Activated T-cell treated with anti-CD3 and anti-CD28 coated beads for 48 hours (primary cell): ENCODE measurements around the gene CPED1.
"Not testable (repeated sequence)": the region's sequence is repeated elsewhere in the genome, so short reads cannot be mapped to it uniquely, and the experiment has no call there.

Experiments used
- DNase-seq: peaks from one replicate; pipeline ENCODE4 v3.0.0-alpha.2; 2020; ENCODE audit warnings: low read depth

Gene CPED1

DNA sequence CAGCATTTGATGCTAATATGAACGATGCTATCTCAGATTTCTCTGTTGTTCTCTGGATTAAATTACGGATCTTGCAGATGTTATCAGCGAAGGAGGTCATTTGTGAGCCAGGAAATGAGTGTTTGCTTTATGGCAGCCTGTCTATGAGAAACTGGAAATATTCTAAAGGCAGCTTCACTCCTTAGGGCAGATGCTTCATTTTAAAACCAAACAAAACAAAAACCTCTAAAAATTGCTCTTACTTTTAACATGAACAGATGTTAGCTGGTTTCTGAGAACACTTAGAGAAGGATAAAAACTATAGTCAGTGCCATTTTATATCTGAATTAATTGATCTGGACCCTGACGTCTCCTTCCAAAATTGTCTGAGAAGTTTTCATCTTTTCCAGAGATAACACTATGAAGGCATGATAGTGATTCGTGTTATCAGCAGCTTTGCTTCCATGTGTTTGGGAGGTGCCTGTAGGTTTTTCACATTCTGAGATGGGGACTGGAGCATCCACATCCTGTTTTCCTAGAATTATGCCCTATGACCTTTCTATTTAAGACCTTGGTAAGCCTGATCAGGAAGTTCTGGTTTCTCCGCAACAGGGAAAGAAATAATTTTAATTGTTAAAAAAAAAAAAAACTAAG lies 53.1 kb downstream of the CPED1 start:
- DNase-seq = no peak

DNA sequence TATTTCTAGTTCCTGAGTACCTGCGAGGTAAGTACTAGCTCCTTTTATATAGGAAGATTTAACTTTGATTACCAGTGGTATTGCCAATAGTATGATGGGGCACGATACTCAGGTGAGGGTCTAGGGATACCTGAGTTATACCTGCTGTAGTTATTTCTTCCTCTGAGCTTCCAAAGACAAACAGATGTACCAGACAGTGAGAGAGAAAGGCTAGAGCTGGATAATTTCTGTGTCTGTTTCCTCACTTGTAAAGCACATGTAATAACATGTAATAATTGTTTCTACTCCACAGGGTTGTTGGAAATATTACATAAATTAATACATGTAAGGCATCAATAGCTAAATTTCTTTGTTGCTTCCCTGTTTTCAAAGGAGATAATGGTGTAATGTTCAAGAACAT lies 53.7 kb downstream of the CPED1 start:
- DNase-seq = no peak

- DNase-seq = no peak
Observed at GRCh38 chr7:121042899-121043298, 54.4 kb downstream of the CPED1 start.

DNA sequence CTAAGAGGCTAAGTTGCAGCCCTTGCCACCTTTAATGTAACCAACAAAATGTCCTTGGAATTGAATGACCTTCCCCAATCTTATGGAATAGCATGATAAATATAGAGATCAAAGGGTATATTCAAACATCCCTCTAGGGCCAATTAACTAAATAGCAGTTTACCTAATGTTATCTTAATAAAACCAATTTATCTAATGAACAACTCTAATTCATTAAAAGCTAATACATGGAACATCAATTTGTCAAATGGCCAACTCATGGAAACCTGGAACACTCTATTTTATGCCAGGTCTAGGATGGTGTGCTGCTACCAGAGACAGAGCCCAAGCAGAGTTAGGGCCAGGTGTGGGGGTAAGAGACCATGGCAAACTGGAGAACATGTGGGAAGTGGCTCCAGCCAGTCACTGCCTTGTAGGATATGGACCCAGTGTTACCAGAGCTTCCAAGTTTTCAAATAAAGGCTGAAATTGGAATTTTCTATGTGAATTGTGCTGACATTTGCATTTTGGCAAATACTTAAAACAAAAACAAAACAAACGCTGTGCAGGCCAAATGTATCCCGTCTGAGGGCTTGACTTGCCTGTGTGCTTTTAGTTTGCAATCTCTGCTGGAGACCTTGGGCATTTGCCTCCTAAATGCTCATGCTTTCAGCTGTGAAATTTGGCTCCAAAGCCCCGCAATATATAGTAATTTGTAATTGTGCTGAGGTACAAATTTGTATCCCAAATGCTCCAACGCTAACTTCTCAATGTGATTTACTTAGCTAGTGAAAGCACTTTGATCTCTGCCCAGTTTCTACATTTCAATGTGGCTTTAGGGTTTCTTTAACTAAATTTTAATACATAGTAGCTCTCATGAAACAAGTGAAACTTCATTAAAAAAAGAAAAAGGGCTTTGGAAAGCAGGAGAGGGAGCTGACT lies 55.1 kb downstream of the CPED1 start:
- no peak for DNase-seq

GRCh38 chr7:121045090-121045489 lies 56.6 kb downstream of the CPED1 start:
- DNase-seq = no peak

DNA sequence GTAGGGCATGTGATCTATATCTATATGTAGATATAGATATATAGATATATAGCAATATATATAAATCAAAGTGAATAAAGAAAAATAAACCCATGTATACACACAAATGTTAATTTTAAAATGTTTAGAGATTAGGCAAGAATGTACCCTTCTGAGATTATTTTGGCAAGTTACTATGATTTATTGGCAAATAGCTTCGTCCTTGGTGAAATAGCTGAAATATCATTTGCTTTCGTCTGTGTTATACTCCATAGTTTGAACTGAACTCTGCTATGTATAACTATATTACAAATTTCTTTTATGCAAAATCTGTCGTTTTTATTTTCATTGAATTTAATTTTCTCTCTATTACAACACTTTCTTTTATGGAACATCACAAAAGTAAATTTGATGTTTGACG lies 57.5 kb downstream of the CPED1 start:
- no peak for DNase-seq

GRCh38 chr7:121046893-121047468 lies 58.5 kb downstream of the CPED1 start:
- no peak for DNase-seq

DNA sequence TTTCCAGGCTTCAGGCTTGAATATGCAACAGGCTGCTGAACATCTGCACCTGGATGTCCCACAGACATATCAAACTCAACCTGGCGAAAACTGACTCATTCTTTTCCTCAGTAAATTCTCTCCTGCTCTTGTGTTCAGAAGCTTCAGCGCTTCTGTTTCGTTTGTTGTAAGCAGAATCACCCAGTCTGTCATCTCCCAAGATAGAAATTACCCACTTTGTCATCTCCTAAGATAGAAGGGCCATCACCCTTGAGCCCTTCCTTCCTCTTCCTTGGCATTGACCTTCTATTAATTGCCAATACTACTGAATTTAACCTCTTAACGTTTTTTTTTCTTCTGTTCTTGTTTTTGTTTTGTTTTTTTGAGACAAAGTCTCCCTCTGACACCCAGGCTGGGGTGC lies 59.7 kb downstream of the CPED1 start:
- DNase-seq = no peak

DNA sequence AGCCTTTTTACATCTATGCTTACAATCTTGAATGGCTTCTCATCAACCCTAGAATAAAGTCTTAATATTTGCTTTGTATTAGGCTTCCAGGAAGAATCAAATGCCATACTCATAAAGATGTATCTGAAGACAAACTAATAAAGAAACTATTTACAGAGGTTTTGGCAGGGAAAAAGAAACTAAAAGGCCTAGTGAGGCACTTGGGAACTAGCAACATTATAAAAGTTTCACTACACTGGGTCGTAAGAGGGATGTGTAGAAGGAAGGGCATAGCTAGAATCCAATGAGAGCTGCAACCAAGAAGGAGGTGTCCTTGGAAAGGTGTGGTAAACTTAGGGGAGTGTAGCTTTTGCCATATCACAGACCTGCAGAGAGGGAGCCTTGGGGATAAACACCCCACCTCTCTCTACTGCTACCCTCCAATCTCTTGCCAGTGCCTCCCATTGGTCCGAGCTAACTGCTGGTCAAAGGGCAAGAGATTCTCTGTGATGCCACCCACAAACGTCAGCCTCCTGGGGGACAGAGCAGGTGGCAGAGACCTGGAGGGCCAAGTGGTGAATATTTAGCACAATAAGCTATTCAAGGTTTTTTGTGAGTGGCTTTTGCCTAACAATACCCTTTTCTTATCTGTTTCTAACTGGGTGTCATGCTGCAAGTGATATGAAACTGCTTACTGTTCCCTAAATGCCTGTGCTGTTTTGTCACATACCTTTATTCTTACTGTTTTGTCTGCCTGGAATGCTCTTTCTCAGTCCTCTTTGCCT lies 60.7 kb downstream of the CPED1 start:
- no peak for DNase-seq

GRCh38 chr7:121049897-121050296 lies 61.4 kb downstream of the CPED1 start:
- DNase-seq = no peak

- no peak for DNase-seq
Observed at GRCh38 chr7:121053219-121053618, 64.7 kb downstream of the CPED1 start.

- no peak for DNase-seq
Observed at GRCh38 chr7:121054925-121055324, 66.4 kb downstream of the CPED1 start.

GRCh38 chr7:121057878-121058277 lies 69.4 kb downstream of the CPED1 start:
- no peak for DNase-seq

- no peak for DNase-seq
Observed at GRCh38 chr7:121058975-121059374, 70.5 kb downstream of the CPED1 start.

DNA sequence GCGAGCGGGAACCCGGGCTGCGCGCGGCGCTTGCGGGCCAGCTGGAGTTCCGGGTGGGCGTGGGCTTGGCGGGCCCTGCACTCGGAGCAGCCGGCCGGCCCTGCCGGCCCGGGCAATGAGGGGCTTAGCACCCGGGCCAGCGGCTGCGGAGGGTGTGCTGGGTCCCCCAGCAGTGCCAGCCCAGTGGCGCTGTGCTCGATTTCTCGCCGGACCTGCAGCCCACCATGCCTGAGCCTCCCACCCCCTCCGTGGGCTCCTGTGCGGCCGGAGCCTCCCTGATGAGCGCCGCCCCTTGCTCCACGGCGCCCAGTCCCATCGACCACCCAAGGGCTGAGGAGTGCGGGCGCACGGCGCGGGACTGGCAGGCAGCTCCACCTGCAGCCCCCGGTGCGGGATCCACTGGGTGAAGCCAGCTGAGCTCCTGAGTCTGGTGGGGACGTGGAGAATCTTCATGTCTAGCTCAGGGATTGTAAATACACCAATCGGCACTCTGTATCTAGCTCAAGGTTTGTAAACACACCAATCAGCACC lies 71.5 kb downstream of the CPED1 start:
- not testable (repeated sequence) for DNase-seq

- no peak for DNase-seq
Observed at GRCh38 chr7:121061677-121062582, 73.4 kb downstream of the CPED1 start.

DNA sequence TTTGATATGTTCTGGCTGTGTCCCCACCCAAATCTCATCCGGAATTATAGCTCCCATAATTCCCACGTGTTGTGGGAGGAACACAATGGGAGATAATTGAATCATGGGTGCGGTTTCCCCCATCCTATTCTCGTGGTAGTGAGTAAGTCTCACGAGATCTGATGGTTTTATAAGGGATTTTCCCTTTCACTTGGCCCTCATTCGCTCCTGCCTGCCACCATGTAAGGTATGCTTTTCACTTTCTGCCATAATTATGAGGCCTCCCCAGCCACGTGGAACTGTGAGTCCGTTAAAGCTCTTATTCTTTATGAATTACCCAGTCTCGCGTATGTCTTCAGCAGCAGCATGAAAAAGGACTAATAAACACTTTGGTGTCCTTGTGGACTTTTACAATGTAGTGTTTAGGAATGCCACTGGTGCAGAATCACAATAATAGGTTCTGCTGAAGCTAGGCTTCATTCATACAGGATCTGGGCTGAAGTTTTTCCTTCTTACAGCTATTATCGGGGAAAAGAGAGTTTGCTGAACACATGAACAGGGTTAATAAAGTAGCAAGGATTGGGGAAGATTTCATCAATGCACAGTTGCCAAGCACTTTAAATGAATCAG lies 74.3 kb downstream of the CPED1 start:
- no peak for DNase-seq

- DNase-seq = not testable (repeated sequence)
Observed at GRCh38 chr7:121067717-121068116, 79.2 kb downstream of the CPED1 start.

DNA sequence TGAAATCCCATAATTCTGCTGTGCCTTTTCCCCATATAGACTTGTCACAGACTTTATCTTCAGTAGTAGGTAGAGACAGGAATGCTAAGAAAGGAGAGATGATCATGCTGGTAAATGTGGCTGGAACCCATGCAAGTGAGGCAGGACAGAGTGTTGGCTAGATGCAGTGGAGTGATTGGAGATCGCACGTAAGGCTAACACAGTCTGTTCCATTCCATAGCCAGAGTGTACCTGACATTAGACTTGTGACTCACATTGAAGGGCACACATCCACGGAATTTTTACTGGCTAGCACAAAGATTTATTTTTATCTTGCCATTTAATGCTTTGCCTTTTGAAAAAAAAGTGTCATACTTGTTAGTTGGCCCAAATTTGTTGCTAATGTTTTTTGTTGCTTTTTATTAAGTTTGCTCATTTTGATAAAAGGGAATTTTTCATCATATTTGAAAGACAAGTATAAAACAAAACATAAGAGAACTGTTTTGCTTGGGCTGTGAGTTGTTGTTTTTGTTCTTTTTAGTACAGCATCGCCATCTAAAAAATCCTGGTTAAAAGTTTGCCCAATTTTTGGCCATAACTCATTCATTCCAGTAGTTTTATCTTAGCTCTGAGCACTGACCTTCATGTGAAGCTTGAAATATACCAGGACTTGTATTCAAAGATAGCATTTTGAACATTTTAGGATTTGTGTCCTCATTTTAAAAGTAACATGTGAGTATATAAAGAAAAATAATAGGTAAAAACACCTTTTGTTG lies 81.0 kb downstream of the CPED1 start:
- no peak for DNase-seq

DNA sequence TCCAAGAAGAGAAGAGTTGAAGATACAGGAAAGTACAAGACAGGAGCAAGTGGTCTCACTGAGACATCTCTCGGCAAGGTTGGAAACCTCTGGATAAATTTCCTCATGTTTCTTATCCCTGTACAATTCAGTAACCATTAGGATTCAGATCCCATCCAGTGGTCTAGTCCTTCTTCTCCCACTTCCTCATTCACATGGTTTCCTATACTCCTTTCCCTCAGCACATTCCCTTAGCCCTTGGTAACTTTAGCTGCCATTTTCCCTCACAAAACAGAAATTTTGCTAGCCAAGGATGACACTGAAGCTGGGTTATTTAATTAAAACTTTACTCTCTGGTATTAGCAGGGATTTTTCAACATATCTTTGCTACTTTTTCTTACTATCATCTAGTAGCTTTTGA lies 82.6 kb downstream of the CPED1 start:
- DNase-seq = no peak
